Thoracic aorta (tissue), 2 donors: ENCODE data around the gene SLC26A1. TPM values are rescaled to one million over a fixed set of nuclear protein-coding genes. Genes with fewer than 3 reads are reported as not detected.

Experiments
- ATAC-seq: fragments of 150-250 bp; one replicate; pipeline ENCODE4 v1.8.0; 2017; ENCODE audit warnings: low read depth; ENCODE audit not compliant: insufficient number of reproducible peaks, low FRiP score
- DNase-seq: peaks from one replicate; pipeline ENCODE4 v3.0.0-alpha.2; 2020; ENCODE audit warnings: low spot score
- H3K27ac ChIP-seq, 2 donors: fragments of 200-600 bp; sonication (generic); 1 replicate in 1 of 2; 2 replicates in 1 of 2; pipeline ENCODE4 v1.5.1; 2016; ENCODE audit warnings: mild to moderate bottlenecking in 2 of 2, moderate library complexity in 2 of 2
- H3K27me3 ChIP-seq: fragments of 200-600 bp; sonication (generic); replicated peaks from 2 replicates; pipeline ENCODE4 v1.6.0; 2016; ENCODE audit warnings: mild to moderate bottlenecking; ENCODE audit not compliant: insufficient read depth
- H3K36me3 ChIP-seq: fragments of 200-600 bp; sonication (generic); one replicate; pipeline ENCODE4 v1.5.1; 2016
- H3K4me1 ChIP-seq, 2 donors: fragments of 200-600 bp; sonication (generic); 1 replicate in 1 of 2; 2 replicates in 1 of 2; pipeline versions ENCODE4 v1.5.1 to v1.6.0; 2016; ENCODE audit warnings: low read depth in 2 of 2, mild to moderate bottlenecking in 1 of 2; ENCODE audit not compliant: control insufficient read depth in 1 of 2
- H3K4me3 ChIP-seq: fragments of 200-600 bp; sonication (generic); 2 replicates; pipeline ENCODE4 v1.5.1; 2016; ENCODE audit warnings: mild to moderate bottlenecking
- H3K9me3 ChIP-seq: fragments of 200-600 bp; sonication (generic); 2 replicates; pipeline ENCODE4 v1.5.1; 2016
- CTCF ChIP-seq: fragments of 200-600 bp; sonication (generic); IDR thresholded peaks from one replicate; pipeline ENCODE4 v1.5.1; 2019; ENCODE audit warnings: antibody characterized with exemption
- total RNA-seq, 2 donors: library from RNA; depleted of rRNA; stranded (reverse); fragments of >200 nt; gene quantifications; one replicate each; pipeline versions ENCODE4 v1.1.0 to v1.2.3, GENCODE V29; 2016

SLC26A1 gene
- total RNA-seq, 2 donors from 2014 or later, result not detected

GRCh38 chr4:955931-956381 is 37.2 kb downstream of the SLC26A1 start:
- peaks cover 20% of the 10 kb centered on the region for H3K36me3 ChIP-seq
- ATAC-seq (no peak), DNase-seq (no peak)
- TF ChIP-seq CTCF, result no peak
- H3K27me3 ChIP-seq, result no peaks in the 10 kb centered on the region
- H3K27ac ChIP-seq, result no peak overlapping the region
- no peaks in the 10 kb centered on the region for H3K9me3 ChIP-seq
- no peak overlapping the region for H3K4me3 ChIP-seq
- no peaks in the 10 kb centered on the region for H3K4me1 ChIP-seq

- no peak for ATAC-seq
- Histone ChIP-seq H3K4me1 (no peaks in the 10 kb centered on the region), H3K36me3 (peaks cover 20% of the 10 kb centered on the region), H3K4me3 (no peak overlapping the region), H3K27ac (no peak overlapping the region), H3K27me3 (no peaks in the 10 kb centered on the region), H3K9me3 (no peaks in the 10 kb centered on the region)
- TF ChIP-seq CTCF, result no peak
- no peak for DNase-seq
Observed at GRCh38 chr4:955161-955921, 37.9 kb downstream of the SLC26A1 start.

- Histone ChIP-seq H3K9me3 (no peaks in the 10 kb centered on the region), H3K27me3 (no peaks in the 10 kb centered on the region), H3K36me3 (peaks cover 20% of the 10 kb centered on the region), H3K4me1 (no peaks in the 10 kb centered on the region), H3K27ac (no peak overlapping the region), H3K4me3 (no peak overlapping the region)
- DNase-seq (no peak), ATAC-seq (no peak)
- TF ChIP-seq CTCF, result no peak
Observed at GRCh38 chr4:954211-955020, 38.8 kb downstream of the SLC26A1 start.

- DNase-seq (no peak), ATAC-seq (no peak)
- H3K4me3 ChIP-seq, result no peak overlapping the region
- H3K4me1 ChIP-seq, result no peaks in the 10 kb centered on the region
- TF ChIP-seq CTCF, result no peak
- peaks cover 12% of the 10 kb centered on the region for H3K36me3 ChIP-seq
- H3K27ac ChIP-seq, result no peak overlapping the region
- no peaks in the 10 kb centered on the region for H3K27me3 ChIP-seq
- H3K9me3 ChIP-seq, result no peaks in the 10 kb centered on the region
Observed at GRCh38 chr4:953574-953915, 39.7 kb downstream of the SLC26A1 start.

GRCh38 chr4:952881-953573 is 40.2 kb downstream of the SLC26A1 start:
- no peak for TF ChIP-seq CTCF
- no peaks in the 10 kb centered on the region for H3K9me3 ChIP-seq
- no peaks in the 10 kb centered on the region for H3K4me1 ChIP-seq
- no peak overlapping the region for H3K4me3 ChIP-seq
- ATAC-seq (no peak), DNase-seq (no peak)
- peaks cover 9% of the 10 kb centered on the region for H3K36me3 ChIP-seq
- H3K27ac ChIP-seq, result no peak overlapping the region
- H3K27me3 ChIP-seq, result no peaks in the 10 kb centered on the region
